ENCODE data around the gene TMEM202.

- TF ChIP-seq CTCF (IDR thresholded peaks at IDR 0.05), result no peak
- TF ChIP-seq POLR2A (IDR thresholded peaks at IDR 0.05), result no peak
These were observed 47.3 kb downstream of the TMEM202 start for GRCh38 chr15:72445426-72445825.

Measured in adrenal gland (tissue), 5 donors.